ENCODE measurements around the gene MT1X.

GRCh38 chr16:56690420-56691122 lies 8.3 kb downstream of the MT1X start:
- TF ChIP-seq CTCF (tag by site-specific recombination; IDR thresholded peaks at IDR 0.05) (no peak), REST (tag by site-specific recombination; IDR thresholded peaks at IDR 0.05) (no peak), ZBTB11 (tag by site-specific recombination; conservative IDR thresholded peaks at IDR 0.05; ENCODE audit: low read depth) (no peak), ZNF558 (tag by site-specific recombination; IDR thresholded peaks at IDR 0.05) (no peak), ZNF292 (tag by site-specific recombination; IDR thresholded peaks at IDR 0.05; ENCODE audit: borderline replicate concordance, low read depth) (no peak), ZNF473 (tag by site-specific recombination; IDR thresholded peaks at IDR 0.05) (no peak), ZNF311 (tag by site-specific recombination; IDR thresholded peaks at IDR 0.05; ENCODE audit: borderline replicate concordance) (no peak), TCF7L2 (IDR thresholded peaks at IDR 0.05; ENCODE audit: borderline replicate concordance, low read depth, low read length) (no peak), ZNF561 (tag by site-specific recombination; IDR thresholded peaks at IDR 0.05; ENCODE audit: borderline replicate concordance) (no peak)
